Measurements from ENCODE around the gene XRN2.

DNA sequence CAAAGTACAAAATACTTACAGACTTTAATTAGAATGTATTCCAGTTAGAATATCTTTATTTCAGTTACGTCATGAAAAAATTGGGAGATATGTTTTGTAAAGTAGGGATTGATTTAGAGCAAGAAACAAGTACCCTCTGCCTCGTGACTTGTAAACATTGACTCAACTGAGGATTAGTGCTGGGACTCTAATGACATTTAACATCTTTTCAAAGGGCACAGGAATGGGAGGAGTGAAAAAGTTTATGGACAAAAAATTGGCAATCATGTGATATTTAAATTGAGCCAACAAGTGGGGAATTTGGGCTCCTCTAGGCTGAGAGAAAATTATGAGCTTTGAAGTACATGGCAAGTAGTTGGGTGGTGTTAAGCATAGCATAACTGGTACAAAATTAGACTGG lies 68.9 kb downstream of the XRN2 start:
- TF ChIP-seq POLR2AphosphoS5 (IDR thresholded peaks at IDR 0.05) = no peak
- no peak for TF ChIP-seq POLR2A (IDR thresholded peaks at IDR 0.05)
- TF ChIP-seq, protein P1, sequence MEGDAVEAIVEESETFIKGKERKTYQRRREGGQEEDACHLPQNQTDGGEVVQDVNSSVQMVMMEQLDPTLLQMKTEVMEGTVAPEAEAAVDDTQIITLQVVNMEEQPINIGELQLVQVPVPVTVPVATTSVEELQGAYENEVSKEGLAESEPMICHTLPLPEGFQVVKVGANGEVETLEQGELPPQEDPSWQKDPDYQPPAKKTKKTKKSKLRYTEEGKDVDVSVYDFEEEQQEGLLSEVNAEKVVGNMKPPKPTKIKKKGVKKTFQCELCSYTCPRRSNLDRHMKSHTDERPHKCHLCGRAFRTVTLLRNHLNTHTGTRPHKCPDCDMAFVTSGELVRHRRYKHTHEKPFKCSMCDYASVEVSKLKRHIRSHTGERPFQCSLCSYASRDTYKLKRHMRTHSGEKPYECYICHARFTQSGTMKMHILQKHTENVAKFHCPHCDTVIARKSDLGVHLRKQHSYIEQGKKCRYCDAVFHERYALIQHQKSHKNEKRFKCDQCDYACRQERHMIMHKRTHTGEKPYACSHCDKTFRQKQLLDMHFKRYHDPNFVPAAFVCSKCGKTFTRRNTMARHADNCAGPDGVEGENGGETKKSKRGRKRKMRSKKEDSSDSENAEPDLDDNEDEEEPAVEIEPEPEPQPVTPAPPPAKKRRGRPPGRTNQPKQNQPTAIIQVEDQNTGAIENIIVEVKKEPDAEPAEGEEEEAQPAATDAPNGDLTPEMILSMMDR (IDR thresholded peaks at IDR 0.05) = no peak
- no peak for TF ChIP-seq EP300 (IDR thresholded peaks at IDR 0.05)

All from stomach (tissue), 4 donors.